ENCODE results near the gene LDAH. TPM values are rescaled to one million over a fixed set of nuclear protein-coding genes. Genes with fewer than 3 reads are reported as not detected.

Gene LDAH
- total RNA-seq, 1 experiment from 2014 or later: 15.2 TPM

- H2BK15ac ChIP-seq (ENCODE audit: low read depth, low read length): no peak overlapping the region
- Mint-ChIP-seq H3K4me3 (no peak overlapping the region), H3K9me3 (peaks cover 10 to 16% of the 10 kb centered on the region in 2 experiments), H3K4me1 (peaks cover 14% of the 10 kb centered on the region in 2 experiments), H3K27me3 (ENCODE audit: low read depth) (no peaks in the 10 kb centered on the region), H3K36me3 (ENCODE audit: insufficient read depth in 1 of 3, low read depth in 3 of 3) (peaks cover 18 to 31% (median 24%) of the 10 kb centered on the region in 3 experiments), H3K27ac (no peak overlapping the region)
- no peak overlapping the region for H3K4ac ChIP-seq (ENCODE audit: low read depth, low read length)
- TF ChIP-seq, protein P1, sequence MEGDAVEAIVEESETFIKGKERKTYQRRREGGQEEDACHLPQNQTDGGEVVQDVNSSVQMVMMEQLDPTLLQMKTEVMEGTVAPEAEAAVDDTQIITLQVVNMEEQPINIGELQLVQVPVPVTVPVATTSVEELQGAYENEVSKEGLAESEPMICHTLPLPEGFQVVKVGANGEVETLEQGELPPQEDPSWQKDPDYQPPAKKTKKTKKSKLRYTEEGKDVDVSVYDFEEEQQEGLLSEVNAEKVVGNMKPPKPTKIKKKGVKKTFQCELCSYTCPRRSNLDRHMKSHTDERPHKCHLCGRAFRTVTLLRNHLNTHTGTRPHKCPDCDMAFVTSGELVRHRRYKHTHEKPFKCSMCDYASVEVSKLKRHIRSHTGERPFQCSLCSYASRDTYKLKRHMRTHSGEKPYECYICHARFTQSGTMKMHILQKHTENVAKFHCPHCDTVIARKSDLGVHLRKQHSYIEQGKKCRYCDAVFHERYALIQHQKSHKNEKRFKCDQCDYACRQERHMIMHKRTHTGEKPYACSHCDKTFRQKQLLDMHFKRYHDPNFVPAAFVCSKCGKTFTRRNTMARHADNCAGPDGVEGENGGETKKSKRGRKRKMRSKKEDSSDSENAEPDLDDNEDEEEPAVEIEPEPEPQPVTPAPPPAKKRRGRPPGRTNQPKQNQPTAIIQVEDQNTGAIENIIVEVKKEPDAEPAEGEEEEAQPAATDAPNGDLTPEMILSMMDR (conservative IDR thresholded peaks at IDR 0.05): no peak
- no peak overlapping the region for H2AK5ac ChIP-seq (ENCODE audit: insufficient read length, low read length)
- H3K23ac ChIP-seq (ENCODE audit: insufficient read length, low read depth, low read length): no peak overlapping the region
- no peak overlapping the region for H2BK20ac ChIP-seq (ENCODE audit: low read depth, low read length, poor library complexity, severe bottlenecking)
- H3K56ac ChIP-seq (ENCODE audit: insufficient read length, low read depth, low read length): no peak overlapping the region
- no peaks in the 10 kb centered on the region for H3K9me3 ChIP-seq (ENCODE audit: control insufficient read depth, low read depth, low read length)
- no peaks in the 10 kb centered on the region for H4K20me1 ChIP-seq (ENCODE audit: control insufficient read depth, insufficient read depth, insufficient read length)
- no peak overlapping the region for H3K4me2 ChIP-seq (ENCODE audit: insufficient read depth, insufficient read length, low read length)
- no peak overlapping the region for H2BK5ac ChIP-seq (ENCODE audit: insufficient read length, low read length)
- no peaks in the 10 kb centered on the region for H3K27me3 ChIP-seq (ENCODE audit: insufficient read depth, low read length)
- no peak overlapping the region for H4K91ac ChIP-seq (ENCODE audit: insufficient read length, low read depth, low read length)
- H4K5ac ChIP-seq (ENCODE audit: insufficient read length, low read depth, low read length): no peak overlapping the region
- H2AFZ ChIP-seq (ENCODE audit: low read length): no peak overlapping the region
- H3K79me2 ChIP-seq (ENCODE audit: insufficient read depth, low read length): no peaks in the 10 kb centered on the region
- no peak overlapping the region for H3K14ac ChIP-seq (ENCODE audit: insufficient read depth, low read length)
- H3K9ac ChIP-seq (ENCODE audit: extremely low read depth, insufficient read length, low read length): no peak overlapping the region
- H2BK120ac ChIP-seq (ENCODE audit: low read depth, low read length, poor library complexity, severe bottlenecking): no peak overlapping the region
- H3K79me1 ChIP-seq (ENCODE audit: insufficient read depth, low read depth, low read length, poor library complexity, severe bottlenecking): no peaks in the 10 kb centered on the region
- H4K8ac ChIP-seq (replicated peaks; ENCODE audit: insufficient read length, low read depth, low read length): no peak overlapping the region
- H3K27ac ChIP-seq (ENCODE audit: insufficient read length, low read depth, low read length): no peak overlapping the region
- DNase-seq: no peak
- H3K23me2 ChIP-seq (ENCODE audit: insufficient read length, low read depth, low read length, poor library complexity, severe bottlenecking): no peaks in the 10 kb centered on the region
- WGBS (ENCODE audit: extremely low coverage, insufficient read length, low lambda C conversion rate): no CpG with 5 or more reads among the region's 3 CpGs
- no peaks in the 10 kb centered on the region; the same call in 1 of the 2 replicates for H3K4me1 ChIP-seq (ENCODE audit: insufficient read depth, low read length)
- no peak overlapping the region for H3K18ac ChIP-seq (ENCODE audit: insufficient read length, low read depth, low read length)
- no peak overlapping the region for H2BK12ac ChIP-seq (ENCODE audit: insufficient read length, low read depth, low read length)
- no peak overlapping the region for H3T11ph ChIP-seq (ENCODE audit: low read length)
These were observed 25.8 kb downstream of the LDAH start for GRCh38 chr2:20797096-20797495.
